Measurements from ENCODE around the gene SPIRE1. TPM values are rescaled to one million over a fixed set of nuclear protein-coding genes. Genes with fewer than 3 reads are reported as not detected.

The SPIRE1 gene
- total and polyA plus RNA-seq, 12 donors: 8.4 to 65.3 (median 47.4) TPM

GRCh38 chr18:12592597-12593127 is 65.2 kb downstream of the SPIRE1 start:
- no peak for DNase-seq
- 72 to 73% methylated on average over 5 of the region's 5 CpGs for WGBS, 2 donors
- TF ChIP-seq CTCF (IDR thresholded peaks at IDR 0.05): no peak
- intact Hi-C loops (cut with DNase I): loop anchor here in 1 of 10 donors (5.0 kb wide), 1 partner anchor 40 kb away; no protein-coding TSS in a partner anchor
- Histone ChIP-seq H3K36me3 (no peaks in the 10 kb centered on the region), H3K9me3 (no peaks in the 10 kb centered on the region), H3K4me3 (no peak overlapping the region), H3K27ac (no peak overlapping the region), H3K27me3 (no peaks in the 10 kb centered on the region), H3K4me1 (peaks cover 0 to 45% (median 33%) of the 10 kb centered on the region in 9 donors)
- ATAC-seq: no peak

DNA sequence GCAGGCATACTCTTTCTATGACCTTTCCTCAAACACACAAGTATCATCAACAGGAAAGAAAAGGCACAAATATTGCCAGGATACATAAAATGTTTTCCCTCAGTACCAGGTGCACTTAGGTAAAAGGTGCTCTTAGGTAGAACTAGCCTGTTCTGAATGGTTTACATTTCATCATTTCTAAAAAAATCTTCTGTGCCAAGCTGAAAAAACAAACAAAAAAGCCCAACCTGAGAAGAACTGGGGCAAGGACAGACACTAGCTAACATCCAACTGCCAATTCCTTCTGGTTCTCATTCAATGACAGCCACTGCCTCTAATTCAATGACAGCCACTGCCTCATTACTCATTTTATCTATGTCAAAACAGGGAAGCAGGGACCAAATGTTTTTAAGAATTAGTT is 68.5 kb downstream of the SPIRE1 start:
- peaks cover 0 to 4% (median 0%) of the 10 kb centered on the region in 11 donors for H3K9me3 ChIP-seq
- no peak overlapping the region for H3K27ac ChIP-seq
- H3K27me3 ChIP-seq: no peaks in the 10 kb centered on the region
- peaks cover 0 to 30% (median 17%) of the 10 kb centered on the region in 9 donors for H3K4me1 ChIP-seq
- H3K4me3 ChIP-seq: no peak overlapping the region
- TF ChIP-seq CTCF (IDR thresholded peaks at IDR 0.05): no peak
- peak in 1 of 8 donors; percentile 29 for ATAC-seq
- H3K36me3 ChIP-seq: no peaks in the 10 kb centered on the region
- DNase-seq: no peak
- intact Hi-C loops (cut with DNase I): no loop called here

- intact Hi-C loops (cut with DNase I): no loop called here
- TF ChIP-seq CTCF (IDR thresholded peaks at IDR 0.05): no peak
Measured at GRCh38 chr18:12586956-12587355, 71.0 kb downstream of the SPIRE1 start.

GRCh38 chr18:12585218-12585617 is 72.7 kb downstream of the SPIRE1 start:
- H3K27ac ChIP-seq: no peak overlapping the region
- TF ChIP-seq CTCF (IDR thresholded peaks at IDR 0.05): no peak

More at GRCh38 chr18:12586956-12587355, 71.0 kb downstream of the SPIRE1 start:
- Histone ChIP-seq H3K27me3 (no peaks in the 10 kb centered on the region), H3K4me1 (peaks cover 0 to 30% (median 17%) of the 10 kb centered on the region in 9 donors), H3K4me3 (no peak overlapping the region), H3K27ac (no peak overlapping the region), H3K9me3 (peaks cover 0 to 4% (median 0%) of the 10 kb centered on the region in 11 donors), H3K36me3 (no peaks in the 10 kb centered on the region)
- DNase-seq: no peak
- ATAC-seq: no peak
- 71 to 81% methylated on average over 1 of the region's 1 CpG for WGBS, 2 donors

More at GRCh38 chr18:12585218-12585617, 72.7 kb downstream of the SPIRE1 start:
- Histone ChIP-seq H3K36me3 (no peaks in the 10 kb centered on the region), H3K27me3 (no peaks in the 10 kb centered on the region), H3K4me3 (no peak overlapping the region), H3K9me3 (peaks cover 0 to 4% (median 0%) of the 10 kb centered on the region in 11 donors), H3K4me1 (peaks cover 0 to 30% (median 17%) of the 10 kb centered on the region in 9 donors)
- DNase-seq (no peak), ATAC-seq (no peak)
- 98 to 100% methylated on average over 1 of the region's 1 CpG for WGBS, 2 donors
- intact Hi-C loops (cut with DNase I): no loop called here
